GM19193 (cell line): ENCODE measurements around the gene MOCS1.

Experiments
- POLR2A ChIP-seq: IDR thresholded peaks from 4 replicates; pipeline ENCODE4 v1.6.1; 2011; ENCODE audit not compliant: insufficient read depth, insufficient read length; ENCODE audit errors: extremely low read depth

MOCS1 gene

DNA sequence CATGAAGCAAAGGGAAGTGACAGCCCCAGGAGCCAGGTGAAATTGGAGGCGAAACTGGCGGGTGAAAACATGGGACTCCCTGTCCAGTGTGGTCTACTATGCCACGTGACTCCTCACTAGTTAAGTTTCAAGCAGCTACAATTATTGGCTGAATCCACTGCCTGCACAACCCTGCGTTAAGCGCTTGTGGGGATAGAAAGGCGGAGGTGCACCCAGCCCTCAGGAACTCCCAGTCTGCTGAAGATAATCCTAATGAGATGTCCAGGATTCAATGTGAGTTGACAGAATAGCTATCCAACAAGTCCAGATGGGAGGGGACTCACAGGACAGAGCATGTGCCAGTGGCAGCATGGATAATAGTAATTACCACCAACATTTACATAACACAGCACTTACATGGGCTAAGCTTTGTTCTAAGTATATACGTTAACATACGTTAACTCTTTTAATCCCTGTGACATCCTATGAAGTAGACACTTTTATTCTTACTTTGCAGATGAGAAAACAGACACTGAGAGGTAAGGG, 1.8 kb downstream of the MOCS1 start:
- no peak for TF ChIP-seq POLR2A

DNA sequence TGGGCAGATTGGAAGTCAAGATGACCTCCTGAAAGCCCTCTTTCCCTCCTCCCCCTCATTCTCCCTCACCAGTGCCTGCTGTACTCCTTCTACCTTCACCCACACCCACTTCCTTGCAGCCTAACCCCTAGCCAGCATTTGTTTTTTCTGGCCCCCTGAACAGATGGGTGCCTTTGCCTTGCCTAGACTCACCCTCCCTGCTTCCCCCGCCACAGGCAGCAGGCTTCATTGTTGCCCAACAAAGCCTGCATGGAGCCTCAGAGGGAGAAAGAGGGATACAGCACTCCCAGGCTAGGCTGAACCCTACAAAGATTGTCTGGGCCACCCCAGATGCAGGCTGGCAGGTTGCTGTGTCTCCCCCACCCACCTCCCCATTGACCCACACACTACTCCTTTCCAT, 2.7 kb downstream of the MOCS1 start:
- TF ChIP-seq POLR2A: no peak

GRCh38 chr6:39930540-39930939, 3.7 kb downstream of the MOCS1 start:
- TF ChIP-seq POLR2A: no peak

DNA sequence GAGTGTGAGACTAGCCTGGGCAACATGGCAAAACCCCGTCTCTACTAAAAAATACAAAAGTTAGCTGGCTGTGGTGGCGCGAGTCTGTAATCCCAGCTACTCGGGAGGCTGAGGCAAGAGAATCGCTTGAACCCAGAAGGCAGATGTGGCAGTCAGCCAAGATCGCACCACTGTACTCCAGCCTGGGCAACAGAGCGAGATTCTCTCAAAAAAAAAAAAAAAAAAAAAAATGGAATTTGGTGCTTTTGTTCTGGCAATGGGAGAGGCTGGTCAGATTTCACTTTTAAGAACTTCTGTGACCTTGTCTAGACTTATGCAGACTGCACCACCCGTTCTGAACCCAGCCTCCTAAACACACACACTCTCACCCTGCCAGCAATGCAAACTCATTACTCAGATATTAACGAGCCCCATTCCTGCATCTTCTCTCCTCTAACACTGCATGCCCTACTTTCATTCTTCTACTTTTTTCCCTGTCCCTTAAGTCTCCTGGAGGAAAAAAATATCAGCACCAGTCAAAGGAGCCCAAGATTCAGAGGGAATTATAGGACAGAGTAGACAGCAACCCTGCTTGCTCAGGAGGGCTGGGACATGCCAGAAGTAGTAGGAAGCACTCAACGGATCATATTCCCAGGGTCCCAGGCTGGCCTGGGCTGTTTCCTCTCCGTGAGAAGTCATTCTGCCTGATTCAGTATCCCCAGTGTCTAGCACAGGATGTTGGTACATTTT, 4.4 kb downstream of the MOCS1 start:
- no peak for TF ChIP-seq POLR2A

GRCh38 chr6:39929039-39929732, 5.1 kb downstream of the MOCS1 start:
- TF ChIP-seq POLR2A: no peak

DNA sequence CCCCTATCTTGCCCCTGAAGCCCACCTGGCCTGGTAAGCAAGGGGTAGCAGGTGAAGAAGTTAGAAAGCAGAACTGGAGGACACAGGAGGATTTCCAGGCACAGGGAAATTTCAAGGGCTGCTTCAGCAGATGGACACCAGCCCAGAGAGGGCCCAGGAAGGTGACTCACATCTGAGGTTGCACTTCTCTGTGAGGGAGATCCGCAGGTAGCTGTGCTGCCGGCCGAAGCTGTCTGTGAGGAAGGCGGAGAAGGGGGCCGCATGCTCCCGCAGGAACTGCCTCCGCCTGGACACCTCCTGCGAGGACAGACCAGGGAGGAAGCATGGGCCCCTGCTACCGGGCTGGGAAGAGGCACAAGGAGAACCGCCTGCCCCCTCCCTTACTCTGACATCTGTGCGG, 7.1 kb downstream of the MOCS1 start:
- TF ChIP-seq POLR2A: no peak

DNA sequence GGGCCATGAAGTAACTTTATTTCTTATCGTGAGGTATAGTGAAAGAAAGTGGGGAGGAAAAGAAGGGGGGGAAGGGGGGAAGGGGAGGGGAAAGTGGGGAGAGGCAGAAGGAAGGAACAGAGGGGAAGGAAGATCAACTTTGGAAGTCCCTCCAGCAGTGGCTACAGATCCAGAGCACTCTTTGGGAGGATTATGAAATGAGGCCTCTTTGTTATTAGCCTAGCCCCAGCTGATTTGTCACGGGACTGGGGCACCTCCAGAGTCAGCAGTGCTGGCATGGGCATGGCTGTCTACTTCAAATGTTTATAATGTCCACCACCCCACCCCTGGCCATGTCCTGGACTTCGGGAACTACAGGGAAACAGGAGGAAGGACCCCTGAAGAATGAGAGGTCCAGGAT, 7.6 kb downstream of the MOCS1 start:
- no peak for TF ChIP-seq POLR2A

DNA sequence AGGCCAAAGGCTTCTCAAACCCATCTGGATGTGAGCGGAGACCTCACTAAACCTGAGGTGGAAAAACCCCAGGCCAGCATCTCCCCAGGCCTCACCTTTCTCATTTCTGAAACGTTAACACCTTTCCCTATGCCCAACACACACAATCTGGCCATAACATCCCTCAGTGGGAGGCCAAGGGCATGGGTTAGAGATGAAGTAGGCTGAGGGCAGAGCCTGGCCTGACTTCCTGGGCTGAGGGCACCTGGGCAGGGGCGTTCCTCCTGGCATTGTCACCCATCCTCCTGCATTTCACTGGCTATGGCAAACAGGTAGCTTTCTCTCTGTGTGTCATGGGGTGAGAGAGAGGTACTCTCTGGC, 8.4 kb downstream of the MOCS1 start:
- TF ChIP-seq POLR2A: no peak

GRCh38 chr6:39925191-39925930, 8.9 kb downstream of the MOCS1 start:
- no peak for TF ChIP-seq POLR2A

DNA sequence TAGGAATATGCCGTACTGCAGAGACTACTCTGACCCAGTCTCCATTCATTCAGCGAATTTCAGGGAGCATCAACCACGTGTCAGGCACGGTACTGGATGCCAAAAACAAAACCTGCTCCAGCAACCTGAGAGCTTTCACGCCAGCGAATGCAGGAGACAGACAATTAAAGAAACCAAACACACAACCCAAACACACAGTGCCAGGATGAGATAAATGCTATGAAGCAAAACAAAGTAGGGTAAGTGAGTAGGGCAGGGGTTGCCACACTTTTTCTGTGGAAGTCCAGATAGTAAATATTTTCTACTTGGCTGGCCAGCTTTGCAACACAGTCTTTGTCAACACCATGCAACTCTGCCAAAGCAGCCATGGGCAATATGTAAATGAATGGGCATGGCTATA, 10.0 kb downstream of the MOCS1 start:
- TF ChIP-seq POLR2A: no peak

DNA sequence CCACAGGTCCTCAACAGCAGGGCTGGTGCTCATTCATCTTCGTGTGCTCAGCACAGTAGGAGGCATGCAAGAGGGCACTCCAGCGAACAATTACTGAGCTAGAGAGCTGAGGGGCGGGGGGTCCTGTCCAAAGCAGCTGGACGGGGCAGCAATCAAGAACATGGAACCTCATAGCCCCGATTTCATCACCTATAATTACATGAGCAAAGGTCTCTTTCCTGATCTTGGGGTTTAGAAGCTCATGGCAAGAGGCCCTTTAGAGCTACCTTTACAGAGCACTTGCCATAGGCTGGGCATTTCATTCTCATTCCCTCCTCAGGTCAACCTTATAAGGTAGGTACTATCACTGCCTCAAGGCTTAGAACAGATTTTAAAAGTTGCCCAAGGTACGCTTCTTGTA, 10.4 kb downstream of the MOCS1 start:
- no peak for TF ChIP-seq POLR2A

GRCh38 chr6:39923394-39923793, 10.9 kb downstream of the MOCS1 start:
- TF ChIP-seq POLR2A: no peak

GRCh38 chr6:39922821-39923220, 11.4 kb downstream of the MOCS1 start:
- no peak for TF ChIP-seq POLR2A

DNA sequence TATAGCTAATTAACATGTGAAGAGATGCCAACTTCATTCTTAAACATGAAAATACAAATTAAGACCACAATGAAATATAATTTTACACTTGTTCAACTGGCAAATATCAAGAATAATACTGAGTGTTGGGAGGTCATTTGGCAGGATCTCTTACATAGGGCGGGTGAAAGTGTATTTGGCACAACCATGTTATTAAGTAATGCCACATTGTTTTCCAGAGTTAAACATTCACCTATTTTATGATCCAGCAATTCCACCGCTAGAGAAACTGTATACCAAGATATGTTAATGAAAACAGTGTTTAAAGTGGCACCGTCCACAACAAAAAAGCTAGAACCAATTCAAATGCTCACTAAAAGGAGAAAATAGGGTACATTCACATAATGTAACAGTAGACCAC, 14.1 kb downstream of the MOCS1 start:
- TF ChIP-seq POLR2A: no peak

DNA sequence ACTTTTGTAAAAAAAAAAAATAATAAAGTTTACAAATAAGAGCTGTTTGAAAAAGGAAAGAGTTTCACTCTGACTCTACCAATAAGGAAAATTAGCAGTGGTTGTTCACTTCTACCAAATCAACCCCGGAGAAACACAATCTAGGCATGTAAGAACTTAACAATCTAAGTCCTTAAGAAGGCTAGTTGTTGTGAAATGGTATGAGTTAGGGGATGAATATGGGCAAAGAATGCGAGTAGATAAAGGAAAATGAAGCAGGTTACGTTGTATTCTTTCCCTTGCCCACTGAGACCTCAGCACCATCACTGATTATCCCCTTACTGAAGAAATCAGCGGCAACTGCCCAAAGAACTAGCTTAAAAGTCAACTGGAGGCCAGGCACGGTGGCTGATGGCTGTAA, 15.4 kb downstream of the MOCS1 start:
- no peak for TF ChIP-seq POLR2A

DNA sequence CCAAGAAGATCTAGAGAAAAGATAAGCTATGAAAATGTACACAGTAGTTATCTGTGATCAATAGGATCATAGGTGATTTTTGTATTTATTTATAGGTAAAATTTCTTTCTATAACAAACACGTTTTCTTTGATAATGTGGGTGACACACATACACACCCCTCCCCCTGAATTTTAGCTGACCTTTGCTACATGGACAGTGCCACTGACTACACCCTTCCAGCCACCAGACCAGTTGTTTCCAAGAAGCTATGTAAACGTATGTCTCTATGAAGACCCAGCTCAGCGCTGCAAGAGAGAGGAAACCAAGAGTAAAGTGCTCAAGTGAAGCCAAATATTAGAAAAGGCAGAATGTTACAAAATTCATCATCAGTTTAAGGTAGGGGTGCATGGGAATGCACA, 16.3 kb downstream of the MOCS1 start:
- no peak for TF ChIP-seq POLR2A
